PC-3 (cell line): ENCODE results near the gene RAB18.

ENCODE experiments used
- CTCF ChIP-seq: fragments of 300-600 bp; sonication (generic); conservative IDR thresholded peaks from 2 replicates; pipeline ENCODE4 v1.5.1; 2017; ENCODE audit warnings: antibody characterized with exemption, low read depth, mild to moderate bottlenecking, low read length
- EZH2 ChIP-seq: fragments of 300-600 bp; sonication (generic); IDR thresholded peaks from one replicate; pipeline ENCODE4 v1.6.1; 2017; ENCODE audit warnings: antibody characterized with exemption, mild to moderate bottlenecking, low read length; ENCODE audit not compliant: unreplicated experiment
- EZH2phosphoT487 ChIP-seq: fragments of 300-600 bp; sonication (generic); IDR thresholded peaks from 2 replicates; pipeline ENCODE4 v1.6.1; 2018; ENCODE audit warnings: mild to moderate bottlenecking, antibody characterized with exemption, low read length, borderline replicate concordance

GRCh38 chr10:27457966-27458365 lies 46.1 kb upstream of the RAB18 start:
- TF ChIP-seq CTCF (no peak), EZH2 (no peak), EZH2phosphoT487 (no peak)
